H9 (cell line): Measurements from ENCODE around the gene MLLT3. TPM values are rescaled to one million over a fixed set of nuclear protein-coding genes. Genes with fewer than 3 reads are reported as not detected.

ENCODE experiments used
- DNase-seq: peaks from one replicate; pipeline ENCODE4 v3.0.0-alpha.2; 2017
- H2AFZ ChIP-seq: one replicate; pipeline ENCODE4 v1.6.1; 2013; ENCODE audit warnings: mild to moderate bottlenecking, low read length, control low read depth, moderate library complexity
- H2AK5ac ChIP-seq: 2 replicates; pipeline ENCODE4 v1.6.1; 2013; ENCODE audit warnings: low read length, control low read depth, mixed read lengths; ENCODE audit not compliant: insufficient read length
- H2BK120ac ChIP-seq: one replicate; pipeline ENCODE4 v1.6.1; 2013; ENCODE audit warnings: low read depth, mild to moderate bottlenecking, low read length, control low read depth, inconsistent platforms; ENCODE audit not compliant: poor library complexity, severe bottlenecking
- H2BK12ac ChIP-seq: 2 replicates; pipeline ENCODE4 v1.6.1; 2013; ENCODE audit warnings: low read length, control low read depth, mixed read lengths, low read depth; ENCODE audit not compliant: insufficient read length
- H2BK15ac ChIP-seq: 2 replicates; pipeline ENCODE4 v1.6.1; 2013; ENCODE audit warnings: low read depth, low read length, control low read depth
- H2BK20ac ChIP-seq: one replicate; pipeline ENCODE4 v1.6.1; 2013; ENCODE audit warnings: low read depth, mild to moderate bottlenecking, low read length, control low read depth, inconsistent platforms; ENCODE audit not compliant: poor library complexity, severe bottlenecking
- H2BK5ac ChIP-seq: 2 replicates; pipeline ENCODE4 v1.6.1; 2013; ENCODE audit warnings: low read length, control low read depth, mixed read lengths; ENCODE audit not compliant: insufficient read length
- H3K14ac ChIP-seq: 2 replicates; pipeline ENCODE4 v1.6.1; 2013; ENCODE audit warnings: low read length, control low read depth; ENCODE audit not compliant: insufficient read depth
- H3K18ac ChIP-seq: 2 replicates; pipeline ENCODE4 v1.6.1; 2013; ENCODE audit warnings: low read depth, mild to moderate bottlenecking, mixed read lengths, low read length, control low read depth; ENCODE audit not compliant: insufficient read length
- H3K23ac ChIP-seq: 2 replicates; pipeline ENCODE4 v1.6.1; 2013; ENCODE audit warnings: low read length, control low read depth, mixed read lengths, low read depth; ENCODE audit not compliant: insufficient read length
- H3K23me2 ChIP-seq: 2 replicates; pipeline ENCODE4 v1.6.1; 2013; ENCODE audit warnings: low read depth, mild to moderate bottlenecking, mixed read lengths, low read length, control low read depth; ENCODE audit not compliant: insufficient read length, poor library complexity, severe bottlenecking
- H3K27ac ChIP-seq: 2 replicates; pipeline ENCODE4 v1.5.1; 2013; ENCODE audit warnings: low read length, control low read depth, mixed read lengths, low read depth; ENCODE audit not compliant: insufficient read length
- H3K27me3 ChIP-seq: 2 replicates; pipeline ENCODE4 v1.6.1; 2013; ENCODE audit warnings: low read length, control low read depth, inconsistent platforms; ENCODE audit not compliant: insufficient read depth
- H3K4ac ChIP-seq: 2 replicates; pipeline ENCODE4 v1.6.1; 2013; ENCODE audit warnings: low read depth, mild to moderate bottlenecking, control low read depth, inconsistent platforms, low read length, moderate library complexity
- H3K4me1 ChIP-seq: 2 replicates; pipeline ENCODE4 v1.6.1; 2013; ENCODE audit warnings: low read length, control low read depth, inconsistent platforms; ENCODE audit not compliant: insufficient read depth
- H3K4me2 ChIP-seq: 2 replicates; pipeline ENCODE4 v1.6.1; 2013; ENCODE audit warnings: low read length, control low read depth, mixed read lengths; ENCODE audit not compliant: insufficient read length, insufficient read depth
- H3K56ac ChIP-seq: 2 replicates; pipeline ENCODE4 v1.6.1; 2013; ENCODE audit warnings: low read depth, mild to moderate bottlenecking, mixed read lengths, low read length, control low read depth; ENCODE audit not compliant: insufficient read length
- H3K79me1 ChIP-seq: 2 replicates; pipeline ENCODE4 v1.6.1; 2013; ENCODE audit warnings: low read depth, mild to moderate bottlenecking, moderate library complexity, low read length, control low read depth, inconsistent platforms; ENCODE audit not compliant: insufficient read depth, poor library complexity, severe bottlenecking
- H3K79me2 ChIP-seq: 2 replicates; pipeline ENCODE4 v1.6.1; 2013; ENCODE audit warnings: low read length, control low read depth, inconsistent platforms; ENCODE audit not compliant: insufficient read depth
- H3K9ac ChIP-seq: 2 replicates; pipeline ENCODE4 v1.6.1; 2013; ENCODE audit warnings: low read length, control low read depth, mixed read lengths; ENCODE audit not compliant: insufficient read length; ENCODE audit errors: extremely low read depth
- H3K9me3 ChIP-seq: one replicate; pipeline ENCODE4 v1.6.1; 2013; ENCODE audit warnings: low read depth, low read length, inconsistent platforms; ENCODE audit not compliant: control insufficient read depth
- H3T11ph ChIP-seq: one replicate; pipeline ENCODE4 v1.6.1; 2013; ENCODE audit warnings: mild to moderate bottlenecking, low read length, control low read depth, inconsistent platforms
- H4K20me1 ChIP-seq: one replicate; pipeline ENCODE4 v1.6.1; 2013; ENCODE audit not compliant: control insufficient read depth, insufficient read length, insufficient read depth
- H4K5ac ChIP-seq: 2 replicates; pipeline ENCODE4 v1.6.1; 2013; ENCODE audit warnings: low read depth, mild to moderate bottlenecking, mixed read lengths, low read length, control low read depth; ENCODE audit not compliant: insufficient read length
- H4K8ac ChIP-seq: replicated peaks from 2 replicates; pipeline ENCODE4 v1.6.1; 2013; ENCODE audit warnings: low read length, control low read depth, mixed read lengths, low read depth; ENCODE audit not compliant: insufficient read length
- H4K91ac ChIP-seq: 2 replicates; pipeline ENCODE4 v1.6.1; 2013; ENCODE audit warnings: low read depth, mild to moderate bottlenecking, moderate library complexity, mixed read lengths, low read length, control low read depth; ENCODE audit not compliant: insufficient read length
- H3K27ac Mint-ChIP-seq, 3 experiments: 2 replicates in 2 of 3; 3 replicates in 1 of 3; pipeline ENCODE4 v1.8.0; 2020 to 2021; ENCODE audit warnings: mixed read lengths in 3 of 3, mild to moderate bottlenecking in 1 of 3, moderate library complexity in 1 of 3
- H3K27me3 Mint-ChIP-seq: 2 replicates; pipeline ENCODE4 v1.8.0; 2021; ENCODE audit warnings: low read depth, mild to moderate bottlenecking, moderate library complexity, mixed read lengths
- H3K36me3 Mint-ChIP-seq, 3 experiments: 2 replicates in 2 of 3; 3 replicates in 1 of 3; pipeline ENCODE4 v1.8.0; 2020 to 2021; ENCODE audit warnings: low read depth in 3 of 3, mixed read lengths in 3 of 3; ENCODE audit not compliant: insufficient read depth in 1 of 3
- H3K4me1 Mint-ChIP-seq, 2 experiments: 2 replicates each; pipeline ENCODE4 v1.8.0; 2020; ENCODE audit warnings: mixed read lengths in 2 of 2
- H3K4me3 Mint-ChIP-seq, 2 experiments: 2 replicates in 1 of 2; 3 replicates in 1 of 2; pipeline ENCODE4 v1.8.0; 2020 to 2021; ENCODE audit warnings: mild to moderate bottlenecking in 2 of 2, mixed read lengths in 2 of 2, moderate library complexity in 1 of 2
- H3K9me3 Mint-ChIP-seq, 2 experiments: 2 replicates in 1 of 2; 3 replicates in 1 of 2; pipeline ENCODE4 v1.8.0; 2020; ENCODE audit warnings: mild to moderate bottlenecking in 2 of 2, mixed read lengths in 2 of 2, moderate library complexity in 1 of 2
- CTCF ChIP-seq: fragments of 200-600 bp; sonication (generic); conservative IDR thresholded peaks from 3 replicates; pipeline ENCODE4 v1.8.0; 2021; ENCODE audit warnings: antibody characterized with exemption, mild to moderate bottlenecking
- WGBS: extraction: QIAGEN DNeasy Blood & Tissue Kit; methylation state at CpG from one replicate; pipeline ENCODE4 v1.1.7; 2013; ENCODE audit warnings: missing lambda C conversion rate, low lambda C conversion rate, mixed read lengths; ENCODE audit not compliant: insufficient read length; ENCODE audit errors: extremely low coverage; 5-methylcytosine and 5-hydroxymethylcytosine counted together
- total RNA-seq: library from RNA; stranded (reverse); gene quantifications from 2 replicates; pipeline ENCODE4 v1.2.1, GENCODE V29; 2021

MLLT3 gene
- total RNA-seq, 1 experiment from 2014 or later: 3.9 TPM

- Histone ChIP-seq H3K79me2 (no peaks in the 10 kb centered on the region), H2AK5ac (no peak overlapping the region), H2BK5ac (no peak overlapping the region), H3K18ac (no peak overlapping the region), H2BK12ac (no peak overlapping the region), H3K23me2 (no peaks in the 10 kb centered on the region), H4K5ac (no peak overlapping the region), H4K8ac (no peak overlapping the region), H3K27me3 (no peaks in the 10 kb centered on the region), H2BK20ac (no peak overlapping the region), H3K4me2 (no peak overlapping the region), H4K20me1 (no peaks in the 10 kb centered on the region), H3K9ac (no peak overlapping the region), H3K4ac (no peak overlapping the region), H3K56ac (no peak overlapping the region), H4K91ac (no peak overlapping the region), H3K14ac (no peak overlapping the region), H3K9me3 (no peaks in the 10 kb centered on the region), H3T11ph (no peak overlapping the region), H3K79me1 (no peaks in the 10 kb centered on the region), H2AFZ (no peak overlapping the region), H3K27ac (no peak overlapping the region), H3K23ac (no peak overlapping the region), H2BK120ac (no peak overlapping the region), H3K4me1 (no peaks in the 10 kb centered on the region), H2BK15ac (no peak overlapping the region)
- Mint-ChIP-seq H3K27me3 (no peaks in the 10 kb centered on the region), H3K36me3 (no peaks in the 10 kb centered on the region), H3K9me3 (no peaks in the 10 kb centered on the region), H3K27ac (no peak overlapping the region), H3K4me1 (peaks cover 2 to 4% of the 10 kb centered on the region in 2 experiments; a peak in 1 of 4 replicates), H3K4me3 (no peak overlapping the region)
- no peak for TF ChIP-seq CTCF
- no peak for DNase-seq
- no CpG with 5 or more reads among the region's 7 CpGs for WGBS
Observed at GRCh38 chr9:20418485-20418884, 203.8 kb downstream of the MLLT3 start.
